HG03095 (cell line): ENCODE data around the gene PGA4.
"Not testable (repeated sequence)": the region's sequence is repeated elsewhere in the genome, so short reads cannot be mapped to it uniquely, and the experiment has no call there.

ENCODE experiments used
- ATAC-seq: cut with Tn5 transposase; IDR thresholded peaks from one replicate; pipeline ENCODE4 v1.9.1; 2021; ENCODE audit warnings: moderate library complexity; ENCODE audit not compliant: unreplicated experiment

The PGA4 gene

DNA sequence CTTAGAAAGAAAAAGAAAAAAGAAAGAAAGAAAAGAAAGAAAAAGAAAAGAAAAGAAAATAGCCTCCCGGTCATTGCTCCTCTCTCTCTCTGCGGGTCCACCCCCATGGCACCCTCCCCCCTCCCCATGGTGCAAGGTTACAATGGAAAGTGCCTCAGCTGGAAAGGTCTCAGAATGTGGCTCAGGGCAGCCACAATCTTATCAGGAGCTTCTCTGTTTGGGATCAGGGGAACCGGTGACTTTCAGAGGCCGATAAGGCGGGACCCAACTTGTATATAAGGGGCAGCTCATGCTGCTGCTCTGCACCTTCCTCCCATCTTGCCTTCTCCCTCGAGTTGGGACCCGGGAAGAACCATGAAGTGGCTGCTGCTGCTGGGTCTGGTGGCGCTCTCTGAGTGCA is at the start of gene PGA4:
Gene PGA4 (plus strand): TSS at position 301 of the 400 bp plus-strand sequence. CDS start 54 bp downstream, at position 355.
- ATAC-seq, result not testable (repeated sequence)

DNA sequence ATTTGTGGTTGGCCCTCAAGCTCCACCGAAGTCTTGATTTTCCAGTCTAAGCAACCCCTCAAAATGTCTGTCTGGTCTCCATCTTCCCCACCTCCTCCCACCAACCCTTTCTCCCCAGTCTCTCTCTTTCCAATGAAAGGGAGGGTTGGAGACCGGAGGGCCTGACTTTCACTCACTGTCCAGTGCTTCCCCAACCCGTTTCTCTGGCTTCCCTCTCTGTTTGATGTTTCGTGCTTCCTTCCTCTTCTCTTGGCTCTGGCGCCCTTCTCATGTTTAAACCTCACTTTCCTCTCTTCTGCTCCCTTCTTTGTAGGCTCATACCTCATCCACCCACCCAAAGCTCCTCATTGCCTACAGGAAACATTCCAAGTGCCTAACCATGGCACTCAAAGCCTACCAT is 49.8 kb upstream of the PGA4 start:
- no peak for ATAC-seq

DNA sequence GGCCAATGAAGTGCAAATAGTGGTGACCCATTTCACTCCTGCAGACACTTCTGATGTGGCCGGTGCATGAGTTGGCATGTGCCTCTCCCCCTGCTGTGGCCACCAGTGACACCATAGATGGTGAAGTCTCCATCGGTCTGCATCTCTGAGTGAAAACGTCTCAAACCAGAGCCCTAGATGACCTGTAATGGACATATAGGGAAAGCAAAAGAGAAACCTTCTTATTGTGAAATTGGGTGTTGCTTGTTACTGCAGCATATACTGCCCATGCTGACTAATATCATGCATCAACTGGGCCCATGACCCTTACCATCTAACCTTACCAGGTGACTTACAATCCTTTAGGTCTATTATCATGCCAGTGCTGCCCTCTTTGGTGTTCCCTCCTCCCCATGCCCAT is 49.3 kb upstream of the PGA4 start:
- no peak for ATAC-seq

DNA sequence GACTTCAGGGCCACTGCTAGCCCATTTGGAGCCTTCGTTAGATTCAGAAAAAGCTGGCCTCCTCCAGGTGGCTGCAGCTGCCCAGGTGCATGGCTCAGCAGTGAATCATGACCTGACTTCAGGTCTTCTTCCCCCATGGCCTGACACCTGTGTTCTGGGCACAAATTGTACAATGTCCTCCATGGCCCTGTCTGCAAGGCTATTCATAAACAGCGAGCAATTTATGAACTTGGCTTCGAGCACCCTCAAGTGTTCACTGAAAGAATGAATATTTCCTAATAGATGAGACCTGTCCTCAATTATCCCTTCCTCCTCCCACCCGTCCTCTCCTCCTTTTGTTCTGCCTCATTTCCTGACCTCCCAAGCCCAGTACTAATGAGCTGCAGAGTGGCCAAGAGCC is 48.7 kb upstream of the PGA4 start:
- ATAC-seq, result no peak

DNA sequence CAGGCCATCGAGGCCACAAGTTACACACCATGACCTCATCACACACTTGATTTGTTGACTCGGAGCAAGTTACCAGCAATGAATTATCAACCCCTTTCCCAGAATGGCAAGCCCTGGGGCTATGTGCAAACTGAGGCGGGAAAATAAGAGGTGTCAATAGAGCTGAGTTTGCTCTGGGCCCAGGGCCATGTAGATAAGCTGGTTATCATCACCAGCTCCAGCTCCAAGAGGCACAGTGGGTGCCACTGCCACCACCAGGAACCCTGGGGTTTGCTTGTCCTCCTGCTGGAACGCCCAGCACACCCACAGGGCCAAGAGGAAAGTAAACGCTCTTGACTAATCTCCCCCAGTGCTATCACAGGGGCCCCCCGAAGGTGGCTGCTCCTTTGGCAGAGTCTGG is 47.9 kb upstream of the PGA4 start:
- no peak for ATAC-seq

DNA sequence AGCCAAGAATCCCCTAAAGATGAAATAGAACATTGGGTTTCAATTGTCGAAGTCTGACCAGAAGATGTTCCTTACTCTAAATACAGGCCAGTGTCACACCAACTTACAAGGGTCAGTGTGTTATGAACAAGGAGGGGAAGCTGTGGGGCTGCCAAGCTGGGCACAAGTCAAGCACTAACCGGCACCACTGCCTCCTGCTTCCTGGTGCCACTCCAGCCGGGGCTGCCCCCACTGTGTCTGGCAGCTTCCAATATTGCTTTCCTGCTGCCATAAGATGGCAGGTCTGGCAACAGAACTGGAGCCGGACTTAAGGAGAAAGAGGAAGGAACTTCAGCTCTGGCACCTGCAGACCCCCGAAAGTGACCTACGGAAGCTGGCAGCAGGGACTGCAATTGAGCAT is 47.2 kb upstream of the PGA4 start:
- no peak for ATAC-seq

DNA sequence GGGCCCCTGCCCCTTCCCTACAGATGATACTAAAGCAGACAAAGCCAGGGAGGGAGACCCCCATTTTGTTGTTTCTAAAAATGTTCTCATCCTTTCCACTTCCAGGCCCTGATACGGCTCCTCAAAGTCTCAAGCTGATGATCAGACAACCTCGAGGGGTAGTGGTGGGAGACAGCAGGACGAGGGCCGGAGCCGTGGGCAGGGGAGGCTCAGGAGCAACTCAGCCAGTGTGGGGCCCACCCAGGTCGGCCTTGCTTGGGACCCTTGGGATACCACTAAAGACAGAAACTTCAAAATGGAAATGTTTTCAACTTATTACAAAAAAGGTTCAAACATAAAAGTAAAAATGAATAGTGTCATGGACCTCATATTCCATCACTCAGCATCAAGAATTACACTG is 45.7 kb upstream of the PGA4 start:
- no peak for ATAC-seq

DNA sequence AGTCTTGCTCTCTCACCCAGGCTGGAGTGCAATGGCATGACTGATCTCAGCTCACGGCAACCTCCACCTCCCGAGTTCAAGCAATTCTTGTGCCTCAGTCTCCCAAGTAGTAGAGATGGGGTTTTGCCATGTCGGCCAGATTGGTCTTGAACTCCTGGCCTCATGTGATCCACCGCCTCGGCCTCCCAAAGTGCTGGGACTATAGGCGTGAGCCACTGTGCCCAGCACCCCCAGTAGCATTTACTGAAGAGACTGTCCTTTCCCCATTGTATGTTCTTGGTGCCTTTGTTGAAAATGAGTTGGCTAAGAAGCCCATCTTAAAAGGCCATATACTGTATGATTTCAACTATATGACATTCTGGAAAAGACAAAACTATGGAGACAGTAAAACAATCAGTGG is 41.9 kb upstream of the PGA4 start:
- ATAC-seq, result not testable (repeated sequence)

DNA sequence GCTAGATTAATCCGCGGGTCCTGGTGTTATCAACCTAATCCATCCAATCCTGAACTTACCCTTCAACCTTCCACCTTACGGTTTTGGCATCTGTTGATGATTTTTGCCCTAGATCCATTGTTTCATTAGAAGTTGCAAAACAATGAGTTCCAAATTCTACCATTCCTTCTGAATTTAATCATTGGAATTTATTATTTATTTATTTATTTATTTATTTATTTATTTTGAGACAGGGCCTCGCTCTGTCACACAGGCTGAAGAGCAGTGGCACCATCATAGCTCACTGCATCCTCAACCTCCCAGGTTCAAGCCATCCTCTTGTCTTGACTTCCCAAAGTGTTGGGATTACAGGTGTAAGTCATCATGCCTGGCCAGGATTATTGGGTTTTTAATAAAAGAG is 40.7 kb upstream of the PGA4 start:
- no peak for ATAC-seq

DNA sequence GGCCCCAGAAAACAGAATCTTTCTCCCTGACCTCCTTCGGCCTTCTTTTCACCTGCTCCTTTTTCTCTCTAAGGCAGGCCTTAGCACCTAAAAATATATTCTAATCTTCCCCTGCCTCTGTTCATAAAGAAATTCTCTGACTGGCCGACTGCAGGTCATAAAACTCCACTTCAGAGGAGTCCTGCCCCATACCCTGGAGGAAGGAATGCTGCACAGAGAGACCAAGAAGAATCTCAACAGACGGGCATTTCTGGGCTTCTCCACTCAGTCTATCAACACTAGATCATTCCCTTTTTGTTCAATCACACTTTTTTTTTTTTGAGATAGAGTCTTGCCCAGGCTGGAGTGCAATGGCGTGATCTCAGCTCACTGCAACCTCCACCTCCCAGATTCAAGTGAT is 38.5 kb upstream of the PGA4 start:
- no peak for ATAC-seq

DNA sequence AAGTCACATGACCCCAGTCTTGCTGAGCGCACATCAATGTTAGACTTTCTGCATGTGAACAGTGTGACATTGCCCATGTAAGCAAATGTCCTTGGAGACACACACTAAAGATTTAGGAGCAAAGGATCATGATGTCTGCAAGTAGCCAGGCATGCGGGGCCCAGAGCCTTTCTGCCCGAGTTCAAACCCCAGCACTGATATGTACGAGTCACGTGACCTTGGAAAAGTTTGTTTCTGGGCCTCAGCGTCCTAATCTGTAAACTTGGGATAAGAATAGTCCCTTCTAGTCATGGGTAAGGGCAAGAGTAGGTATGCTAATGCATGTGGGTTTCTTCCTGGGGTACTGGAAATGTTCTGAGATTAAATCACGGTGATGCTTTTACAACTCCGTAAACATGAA is 35.6 kb upstream of the PGA4 start:
- ATAC-seq, result no peak

DNA sequence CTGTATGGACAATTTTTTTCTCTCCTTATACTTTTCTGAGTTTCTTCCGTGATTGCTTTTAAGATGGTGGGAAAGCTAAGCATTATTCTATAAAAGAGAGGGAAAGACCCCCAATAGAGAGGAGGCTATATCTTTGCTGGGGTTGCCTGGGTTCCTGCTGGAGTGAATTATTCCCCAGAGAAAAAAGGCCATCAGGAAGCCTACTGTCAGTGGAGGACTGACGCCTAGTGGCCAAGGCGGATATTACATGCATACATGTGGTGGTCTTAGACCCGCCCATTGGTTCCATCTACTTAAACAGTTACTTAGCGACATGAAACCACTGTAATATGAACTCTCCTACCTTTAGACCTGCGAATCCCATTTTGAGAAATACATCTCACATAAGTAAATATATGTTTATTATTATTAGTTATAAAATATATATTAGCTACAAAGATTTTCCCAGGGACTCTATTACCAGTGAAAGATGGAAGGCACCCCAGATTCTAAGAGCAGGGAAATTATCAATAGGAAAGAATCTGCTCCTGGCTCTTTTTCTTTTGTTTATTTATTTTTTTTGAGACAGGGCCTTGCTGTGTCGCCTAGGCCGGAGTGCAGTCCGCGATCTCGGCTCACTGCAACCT is 34.5 kb upstream of the PGA4 start:
- ATAC-seq, result no peak

DNA sequence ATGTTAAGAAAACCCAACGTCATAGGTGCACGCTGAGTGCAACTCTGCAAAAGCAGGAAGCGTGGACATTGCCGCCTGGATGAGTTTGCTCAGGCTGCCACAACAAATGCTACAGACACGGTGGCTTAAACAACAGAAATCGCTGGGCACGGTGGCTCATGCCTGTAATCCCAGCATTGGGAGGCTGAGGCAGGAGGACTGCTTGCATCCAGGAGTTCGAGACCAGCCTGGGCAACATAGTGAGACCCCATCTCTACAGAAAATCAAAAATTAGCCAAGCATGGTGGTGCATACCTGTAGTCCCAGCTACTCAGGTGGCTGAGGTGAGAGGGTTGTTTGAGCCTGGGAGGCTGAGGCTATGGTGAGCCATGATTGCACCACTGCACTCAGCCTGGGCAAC is 32.2 kb upstream of the PGA4 start:
- no peak for ATAC-seq

DNA sequence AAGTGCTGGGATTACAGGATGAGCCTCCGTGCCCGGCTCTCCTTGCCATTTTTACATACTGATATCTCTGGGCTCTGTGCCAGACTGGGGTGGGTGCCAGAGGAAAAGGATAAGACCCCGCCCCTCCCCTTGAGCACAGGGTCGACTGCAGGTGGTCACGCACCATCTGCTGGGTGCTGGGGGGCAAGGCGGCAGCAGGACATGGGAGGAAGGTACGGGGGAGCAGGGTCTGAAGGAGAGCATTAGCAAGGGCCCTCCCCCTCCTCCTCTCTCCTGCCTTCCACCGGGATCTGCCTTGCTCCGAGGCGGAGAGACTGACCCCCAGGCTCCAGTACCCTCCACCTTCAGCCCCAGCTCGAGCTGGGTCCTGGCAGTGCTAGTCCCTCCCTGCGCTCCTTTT is 28.6 kb upstream of the PGA4 start:
- no peak for ATAC-seq

DNA sequence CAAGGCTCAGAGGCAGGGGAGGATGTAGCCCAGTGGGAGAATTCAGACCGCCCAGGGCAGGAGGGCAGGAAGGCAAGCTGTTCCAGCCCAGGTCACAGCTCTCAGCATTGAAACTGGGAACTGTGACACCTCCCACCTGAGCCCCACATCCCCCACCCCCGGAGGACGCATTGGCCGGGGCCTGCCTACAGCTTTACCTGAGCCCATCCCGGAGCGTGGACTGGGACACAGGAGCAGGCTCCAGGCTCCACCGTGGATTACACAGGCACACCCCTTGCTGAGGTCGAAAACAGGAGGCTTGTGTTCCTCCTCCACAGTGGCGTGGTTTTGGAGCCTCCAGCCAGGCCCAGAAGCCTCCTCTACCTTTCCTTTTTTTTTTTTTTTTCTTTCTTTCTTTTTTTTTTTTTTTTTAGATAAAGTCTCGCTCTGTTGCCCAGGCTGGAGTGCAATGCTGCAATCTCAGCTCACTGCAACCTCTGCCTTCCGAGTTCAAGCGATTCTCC is 27.9 kb upstream of the PGA4 start:
- no peak for ATAC-seq

DNA sequence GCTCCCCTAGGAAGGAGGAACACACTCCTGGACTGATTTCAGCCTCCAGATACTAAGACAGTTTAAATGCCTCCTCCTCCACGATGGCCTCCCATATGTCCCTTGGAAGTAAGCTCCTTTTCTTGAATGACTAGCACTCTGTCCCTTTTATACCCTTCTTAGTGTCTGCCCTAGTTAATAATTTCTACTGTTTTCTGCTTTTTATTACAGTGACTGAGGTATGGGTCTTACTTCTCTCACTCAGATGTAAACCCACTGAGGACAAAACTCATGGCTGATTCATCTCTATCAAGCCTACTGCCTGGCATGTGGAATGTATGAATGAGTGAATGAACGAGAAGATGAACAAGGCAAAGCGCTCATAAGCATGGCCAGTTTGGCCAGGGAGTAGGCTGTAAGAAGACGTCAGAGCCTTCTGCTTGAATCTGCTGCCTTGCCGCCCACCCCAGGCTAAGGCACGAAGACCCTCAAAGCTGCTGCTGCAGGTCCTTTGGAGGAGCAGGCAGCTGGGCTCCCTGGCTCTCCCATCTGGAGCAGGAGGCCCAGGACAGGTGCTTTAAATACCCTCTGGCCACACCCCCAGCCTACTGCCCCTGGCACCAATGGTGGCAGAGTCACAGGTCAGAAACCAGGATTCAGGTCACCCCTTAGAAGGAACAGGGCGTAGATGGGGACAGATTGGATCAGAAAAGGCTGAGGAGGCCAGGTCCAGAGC is 27.0 kb upstream of the PGA4 start:
- ATAC-seq, result no peak

DNA sequence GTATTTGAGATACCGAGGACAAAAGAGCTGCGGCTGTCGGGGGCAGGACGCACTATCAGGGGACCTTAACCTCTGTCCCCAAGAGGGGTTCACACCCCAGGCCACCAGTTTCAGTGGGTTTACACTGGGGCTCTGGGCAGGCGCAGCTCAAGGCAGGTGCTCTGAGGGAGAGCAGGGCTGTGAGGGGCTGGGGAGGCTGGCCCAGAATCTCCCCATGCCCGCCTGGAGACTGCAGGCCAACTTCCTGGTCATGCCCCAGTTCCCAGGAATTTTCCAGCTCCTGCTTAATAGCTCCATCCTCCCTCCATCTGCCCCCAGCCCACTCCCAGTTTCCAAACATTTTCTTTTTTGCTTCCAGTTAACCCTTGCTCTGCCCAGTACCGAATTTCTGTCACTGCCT is 26.4 kb upstream of the PGA4 start:
- ATAC-seq, result no peak

DNA sequence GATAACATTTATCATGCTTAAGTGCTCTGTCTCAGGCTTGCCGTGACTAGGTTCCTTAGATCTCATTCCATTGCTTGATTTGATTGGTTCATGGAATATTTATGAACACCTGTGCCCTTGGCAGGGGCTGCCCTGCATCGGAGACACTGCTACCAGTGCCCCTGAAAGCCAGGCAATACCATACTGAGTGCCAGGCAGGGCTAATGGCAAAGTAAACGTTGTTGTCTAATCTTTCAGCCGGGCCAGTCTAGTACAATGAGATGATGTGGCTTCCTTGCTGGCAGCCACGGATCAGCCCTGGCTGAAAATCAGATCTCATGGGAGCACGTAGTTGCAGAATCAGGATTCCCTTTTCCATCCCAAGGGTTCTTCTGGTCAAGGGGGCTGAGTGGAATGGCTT is 23.8 kb upstream of the PGA4 start:
- no peak for ATAC-seq

DNA sequence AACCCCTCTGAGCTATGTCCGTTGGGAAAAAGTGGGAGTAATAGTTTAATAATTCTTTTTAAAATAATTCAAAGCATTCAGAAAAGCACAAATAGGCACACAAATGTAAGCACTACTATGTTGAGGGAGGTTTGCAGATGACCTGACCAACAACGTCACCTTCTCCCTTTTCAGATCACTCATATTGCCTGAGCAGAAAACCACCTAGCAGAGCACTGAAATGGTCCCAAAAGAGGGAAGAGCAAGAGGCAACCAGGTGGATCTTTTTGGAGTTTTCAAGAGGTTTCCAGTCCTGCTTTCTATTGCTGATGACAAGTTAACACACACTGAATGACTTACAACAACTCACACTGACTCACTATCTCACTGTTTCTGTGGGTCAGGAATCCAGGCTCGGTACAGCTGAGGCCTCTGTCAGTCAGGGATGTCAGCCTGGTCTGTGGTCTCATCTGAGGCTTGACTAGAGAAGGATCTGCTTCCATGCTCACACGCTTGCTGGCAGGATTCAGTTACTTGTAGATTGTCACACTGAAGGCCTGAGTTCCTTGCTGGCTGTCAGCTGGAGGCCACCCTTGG is 23.1 kb upstream of the PGA4 start:
- ATAC-seq, result no peak

DNA sequence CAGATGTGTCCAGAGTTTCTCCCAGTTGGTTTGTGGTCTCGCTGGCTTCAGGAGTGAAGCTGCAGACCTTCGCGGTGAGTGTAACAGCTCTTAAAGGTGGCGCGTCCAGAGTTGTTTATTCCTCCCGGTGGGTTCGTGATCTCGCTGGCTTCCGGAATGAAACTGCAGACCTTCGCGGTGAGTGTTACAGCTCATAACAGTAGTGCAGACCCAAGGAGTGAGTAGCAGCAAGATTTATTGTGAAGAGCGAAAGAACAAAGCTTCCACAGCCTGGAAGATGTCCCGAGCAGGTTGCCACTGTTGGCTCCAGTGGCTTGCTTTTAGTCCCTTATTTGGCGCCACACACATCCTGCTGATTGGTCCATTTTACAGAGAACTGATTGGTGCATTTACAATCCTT is 20.7 kb upstream of the PGA4 start:
- ATAC-seq, result no peak

DNA sequence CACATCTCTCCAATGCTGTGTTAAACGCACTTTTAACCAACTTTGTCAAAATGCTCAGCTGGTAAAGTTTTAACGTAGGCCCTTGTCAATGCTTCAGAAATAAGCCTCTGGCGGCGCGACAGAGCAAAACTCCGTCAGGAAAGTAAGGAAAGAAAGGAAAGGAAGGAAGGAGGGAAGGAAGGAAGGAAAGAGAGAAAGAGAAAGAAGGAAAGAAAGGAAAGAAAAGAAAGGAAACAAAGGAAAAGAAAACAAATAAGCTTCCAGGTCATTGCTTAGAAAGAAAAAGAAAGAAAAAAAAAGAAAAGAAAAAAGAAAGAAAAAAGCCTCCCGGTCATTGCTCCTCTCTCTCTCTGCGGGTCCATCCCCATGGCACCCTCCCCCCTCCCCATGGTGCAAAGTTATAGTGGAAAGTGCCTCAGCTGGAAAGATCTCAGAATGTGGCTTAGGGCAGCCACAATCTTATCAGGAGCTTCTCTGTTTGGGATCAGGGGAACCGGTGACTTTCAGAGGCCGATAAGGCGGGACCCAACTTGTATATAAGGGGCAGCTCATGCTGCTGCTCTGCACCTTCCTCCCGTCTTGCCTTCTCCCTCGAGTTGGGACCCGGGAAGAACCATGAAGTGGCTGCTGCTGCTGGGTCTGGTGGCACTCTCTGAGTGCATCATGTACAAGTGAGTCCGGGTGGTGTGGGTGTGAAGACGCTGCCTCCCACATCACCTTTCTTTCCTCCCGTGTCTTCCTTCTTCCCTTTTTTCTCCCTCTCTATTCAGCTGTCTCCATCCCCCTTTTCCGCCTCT is 19.0 kb upstream of the PGA4 start, which contains the start of gene PGA3:
Gene PGA3 (plus strand): TSS at position 566 of the 797 bp plus-strand sequence. CDS start 50 bp downstream, at position 616.
- ATAC-seq, result not testable (repeated sequence)
